HTR-8/SVneo (cell line): ENCODE measurements around the gene RFX4.

Source experiments
- DNase-seq: peaks from one replicate; pipeline ENCODE4 v3.0.0; 2011; ENCODE audit warnings: low spot score, mixed read lengths; ENCODE audit not compliant: insufficient read length
- FAIRE-seq: peaks from 2 replicates; lab custom pipeline; 2011; peaks lifted over from hg19 to GRCh38; lab: Jason Lieb, UNC

Gene RFX4

GRCh38 chr12:106753526-106753925 lies 170.7 kb downstream of the RFX4 start:
- FAIRE-seq = no peak
- no peak for DNase-seq

GRCh38 chr12:106754331-106754730 lies 171.5 kb downstream of the RFX4 start:
- no peak for FAIRE-seq
- no peak for DNase-seq

DNA sequence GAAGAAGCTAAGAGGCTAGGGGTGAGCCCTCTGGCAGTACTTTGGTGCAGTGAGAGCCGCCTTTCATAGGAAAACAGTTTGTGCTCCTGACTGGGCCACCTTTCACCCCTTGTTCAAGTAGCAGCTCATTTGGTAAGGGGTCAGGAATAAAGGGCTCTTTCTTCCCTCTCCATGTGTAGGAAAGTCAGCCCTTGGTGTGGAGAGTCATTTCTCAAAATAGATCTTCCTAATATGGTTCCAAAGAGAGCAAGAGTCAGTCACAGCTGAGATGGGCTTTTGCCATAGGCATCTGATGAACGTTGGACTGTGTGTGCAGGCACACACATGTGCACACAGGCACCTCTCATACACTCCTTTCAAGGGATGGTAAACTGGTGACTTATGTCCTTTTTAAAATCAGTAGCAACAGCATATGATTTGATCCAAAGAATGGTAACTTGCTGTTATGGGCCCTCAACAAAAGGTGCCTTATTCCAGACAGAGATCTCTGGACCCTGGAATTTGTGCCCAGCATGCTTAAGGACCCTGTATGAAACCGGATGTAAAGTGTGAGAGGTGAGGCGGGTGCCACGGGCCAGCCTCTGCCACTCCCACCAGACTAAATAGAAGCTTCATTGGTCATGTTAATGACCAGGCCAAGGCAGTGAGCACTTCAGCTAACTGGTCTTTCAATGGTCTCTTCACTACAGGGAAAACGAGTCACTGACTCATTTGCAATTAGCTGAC lies 175.0 kb downstream of the RFX4 start:
- FAIRE-seq = no peak
- no peak for DNase-seq

DNA sequence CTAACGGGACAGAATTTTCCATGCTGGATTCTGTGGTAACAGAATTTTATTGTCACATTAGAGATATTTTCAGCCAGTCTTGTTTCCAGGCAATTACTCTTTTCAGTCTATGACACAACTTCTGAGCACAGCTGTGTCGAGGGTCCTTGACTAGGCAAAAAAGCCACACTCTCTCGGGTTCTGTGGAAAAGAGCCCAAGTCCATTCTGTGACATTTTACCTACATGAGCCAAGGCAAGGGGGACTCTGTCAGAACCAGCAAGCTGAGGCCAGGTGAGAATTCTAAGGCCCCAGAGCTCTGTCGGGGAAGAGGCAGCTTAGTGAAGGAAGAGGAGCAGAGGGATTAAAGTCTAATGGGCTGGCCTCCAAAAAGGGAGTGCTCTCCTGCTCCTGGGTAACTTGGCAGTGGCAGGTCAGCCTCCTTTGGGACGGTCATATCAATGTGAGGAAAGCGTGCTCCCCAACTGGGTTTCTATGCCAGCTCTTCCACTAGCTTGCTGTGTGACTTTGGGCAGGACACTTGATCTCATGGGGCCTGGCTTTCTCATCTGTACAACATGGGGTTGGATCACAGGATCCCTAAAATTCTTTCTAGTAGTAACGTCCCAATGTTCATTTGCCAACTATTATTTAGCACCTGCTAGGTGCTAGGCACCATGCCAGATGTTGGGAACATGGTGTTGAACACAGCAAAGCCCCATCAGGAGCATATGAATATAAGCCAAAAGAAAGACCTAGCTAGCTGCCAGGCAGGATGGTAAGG lies 175.7 kb downstream of the RFX4 start:
- no peak for DNase-seq
- FAIRE-seq = no peak

GRCh38 chr12:106759526-106760183 lies 176.9 kb downstream of the RFX4 start:
- FAIRE-seq = no peak

GRCh38 chr12:106760184-106760531 lies 177.4 kb downstream of the RFX4 start:
- DNase-seq (no peak), FAIRE-seq (no peak)

More at GRCh38 chr12:106759526-106760183, 176.9 kb downstream of the RFX4 start:
- DNase-seq = no peak

GRCh38 chr12:106764220-106764619 lies 181.4 kb downstream of the RFX4 start:
- no peak for DNase-seq
- FAIRE-seq = no peak

DNA sequence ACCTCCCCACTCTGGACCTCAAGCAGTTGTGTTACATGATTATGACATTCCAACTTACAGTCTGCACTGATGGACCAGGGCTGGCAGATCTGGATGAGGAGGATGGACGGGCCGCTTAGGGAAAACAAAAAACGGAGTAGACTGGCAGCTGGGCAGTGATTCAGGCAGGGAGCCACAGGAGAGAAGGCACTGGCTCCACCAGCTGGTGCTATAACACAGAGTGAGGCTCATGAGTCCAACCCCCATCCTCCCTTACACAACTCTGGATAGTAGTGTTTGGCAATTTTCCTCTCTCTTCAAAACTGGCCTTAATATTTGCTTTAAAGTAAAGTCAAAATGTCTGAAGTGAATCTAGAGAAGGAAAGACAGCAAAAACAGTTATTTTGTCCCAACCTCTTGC lies 181.9 kb downstream of the RFX4 start:
- FAIRE-seq (no peak), DNase-seq (no peak)

DNA sequence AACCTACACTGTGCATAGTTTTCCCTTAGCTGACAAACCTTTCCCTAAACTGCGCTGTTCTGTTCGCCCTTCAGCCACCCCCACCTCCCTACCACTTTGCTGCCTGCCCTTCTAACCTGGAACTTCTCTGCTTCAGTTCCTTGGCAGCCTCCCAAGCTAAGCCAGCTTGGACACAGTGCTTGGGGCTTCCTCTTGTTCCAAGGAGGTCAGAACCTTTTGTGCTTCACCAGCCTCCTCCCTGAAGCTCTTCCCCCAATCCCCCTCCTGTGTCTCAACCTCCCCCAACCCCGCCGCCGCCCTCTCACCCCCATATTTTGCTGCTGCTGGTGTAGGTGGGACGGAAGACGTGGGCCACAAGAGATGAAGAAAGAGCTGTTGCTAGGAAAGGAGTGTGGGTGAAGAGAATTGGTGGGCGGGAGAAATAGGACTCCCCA lies 183.6 kb downstream of the RFX4 start:
- no peak for FAIRE-seq
- DNase-seq = no peak

- no peak for DNase-seq
- FAIRE-seq = no peak
Measured at GRCh38 chr12:106767206-106767605, 184.4 kb downstream of the RFX4 start.

DNA sequence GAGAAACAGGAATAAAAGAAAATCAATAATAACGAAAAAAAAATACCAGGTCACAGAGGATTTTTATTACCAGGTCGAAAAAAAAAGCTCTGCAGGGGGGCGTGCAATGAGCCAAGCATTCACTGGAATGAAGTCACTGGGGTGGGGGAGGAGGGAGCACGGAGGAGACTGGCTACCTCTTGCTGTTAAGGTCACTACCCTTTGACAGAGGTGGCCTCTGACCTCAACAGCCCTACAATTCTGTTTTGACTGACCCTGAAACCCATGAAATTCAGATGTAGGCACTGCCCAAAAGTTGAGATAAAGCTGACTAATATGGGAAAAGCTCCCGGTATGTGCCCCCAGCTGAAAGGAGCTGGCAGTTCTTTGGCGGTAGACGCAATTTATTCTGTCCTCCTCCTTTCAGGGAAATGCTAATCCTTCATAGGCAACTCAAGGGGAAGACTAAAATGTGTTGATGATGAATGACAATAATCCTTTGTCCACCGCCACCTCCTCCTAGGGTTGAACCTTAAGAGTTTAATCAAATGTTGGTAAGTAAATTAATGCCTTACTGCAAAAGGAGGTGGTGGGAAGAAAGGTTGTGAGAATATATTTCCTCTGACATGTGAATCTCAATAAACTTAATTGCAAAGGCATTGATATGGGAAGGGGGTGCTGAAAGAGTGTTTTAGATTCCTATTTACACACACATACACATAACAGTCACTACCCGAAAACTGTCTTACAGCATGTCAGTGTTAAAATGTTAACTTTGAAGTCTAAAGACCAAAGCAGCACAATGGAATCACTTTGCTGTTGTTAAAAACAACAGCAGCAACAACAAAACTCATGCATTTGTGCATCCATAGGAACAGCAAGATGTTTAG lies 185.4 kb downstream of the RFX4 start:
- DNase-seq = peak; percentile 25
- FAIRE-seq = no peak

DNA sequence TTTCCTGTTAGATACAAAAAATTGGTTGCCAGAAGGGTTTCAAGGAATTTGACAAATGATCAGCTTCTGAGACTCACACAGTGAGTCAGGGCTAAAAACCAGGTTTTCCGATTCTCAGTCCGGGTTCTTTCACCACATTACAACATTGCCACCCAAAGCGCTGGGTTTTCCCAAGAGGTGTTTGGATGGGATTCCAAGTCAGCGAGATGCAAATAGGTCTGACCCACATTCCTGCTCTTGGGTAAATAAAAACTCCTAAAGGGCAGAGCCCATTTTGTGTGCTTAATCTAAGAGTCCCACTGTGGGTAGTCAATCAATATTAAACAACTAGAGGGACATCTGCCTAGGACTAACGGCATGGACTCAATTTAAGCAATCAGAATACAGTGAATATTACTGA lies 186.3 kb downstream of the RFX4 start:
- no peak for FAIRE-seq
- no peak for DNase-seq

GRCh38 chr12:106769546-106769945 lies 186.7 kb downstream of the RFX4 start:
- no peak for FAIRE-seq

DNA sequence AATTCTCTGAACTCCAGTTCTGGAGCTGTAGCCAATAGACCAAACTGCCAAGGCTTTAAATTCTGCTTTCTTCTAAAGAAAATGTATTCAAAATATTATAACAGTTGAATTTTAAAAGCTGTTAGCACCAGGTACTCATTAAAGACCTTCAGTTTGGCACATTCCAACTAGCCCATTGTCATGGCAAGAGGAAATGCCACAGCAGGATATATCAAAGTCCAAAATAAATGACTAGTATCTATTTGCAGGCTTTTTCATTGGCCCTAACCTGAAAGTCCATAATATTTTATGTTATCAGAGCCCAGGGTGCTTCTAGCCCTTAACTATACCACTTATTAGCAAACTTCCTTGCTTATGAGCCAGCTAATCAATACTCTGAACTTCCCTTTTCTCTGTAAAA lies 188.6 kb downstream of the RFX4 start:
- FAIRE-seq (no peak), DNase-seq (no peak)

More at GRCh38 chr12:106769546-106769945, 186.7 kb downstream of the RFX4 start:
- no peak for DNase-seq

DNA sequence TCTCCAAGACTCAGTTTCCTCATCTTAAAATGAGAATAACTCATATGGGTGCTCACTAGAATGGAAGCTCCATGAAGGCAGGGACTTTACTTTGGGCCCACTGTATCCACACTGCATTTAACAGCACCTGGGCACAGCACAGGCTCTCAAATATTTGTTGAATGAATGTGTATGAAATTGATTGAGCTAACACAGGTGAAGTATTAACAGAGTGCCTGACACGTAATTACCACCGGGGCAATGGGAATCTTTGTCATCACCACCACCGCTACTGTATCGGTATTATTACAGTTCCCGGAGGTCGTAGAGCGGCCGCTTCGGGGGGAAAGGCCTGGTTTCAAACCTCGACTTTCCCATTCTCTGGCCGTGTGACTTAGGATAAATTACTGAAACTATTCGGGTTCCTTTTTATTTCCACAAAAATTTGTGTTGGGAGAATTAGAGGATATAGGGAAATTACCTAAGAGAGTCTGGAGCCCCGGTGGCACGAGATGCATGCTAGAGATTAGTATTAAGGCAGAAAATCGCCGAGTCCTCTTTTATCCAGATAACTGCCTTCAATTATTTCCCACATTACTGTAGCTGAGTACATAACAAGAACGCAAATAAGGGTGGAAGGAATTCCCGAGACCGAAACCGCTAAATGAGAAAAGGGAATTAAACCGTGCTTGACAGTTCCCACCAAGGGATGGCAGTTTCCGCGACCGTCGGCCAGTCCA lies 190.6 kb downstream of the RFX4 start:
- no peak for FAIRE-seq
- DNase-seq = no peak

GRCh38 chr12:106774005-106774807 lies 191.4 kb downstream of the RFX4 start, which contains the start of gene RIC8B:
TSS of gene RIC8B (plus strand) at chr12:106774682. CDS start at chr12:106774746, 64 bp downstream.
- DNase-seq (peak; percentile 94), FAIRE-seq (peak; percentile 91)

- no peak for DNase-seq
- FAIRE-seq = no peak
Measured at GRCh38 chr12:106774808-106775524, 192.2 kb downstream of the RFX4 start.

GRCh38 chr12:106776897-106777296 lies 194.1 kb downstream of the RFX4 start:
- FAIRE-seq = no peak
- no peak for DNase-seq
